Lower leg skin (tissue), 3 donors: ENCODE measurements around the gene IL36A.

Source experiments
- CTCF ChIP-seq, 3 donors: fragments of 450-650 bp; IDR thresholded peaks; one replicate each; pipeline ENCODE4 v1.5.1; 2016; ENCODE audit warnings: antibody characterized with exemption in 3 of 3, mild to moderate bottlenecking in 3 of 3, moderate library complexity in 2 of 3
- POLR2A ChIP-seq, 2 donors: fragments of 450-650 bp; IDR thresholded peaks; one replicate each; pipeline ENCODE4 v1.6.1; 2016 to 2017; ENCODE audit warnings: antibody characterized with exemption in 2 of 2, mild to moderate bottlenecking in 1 of 2, moderate library complexity in 1 of 2

DNA sequence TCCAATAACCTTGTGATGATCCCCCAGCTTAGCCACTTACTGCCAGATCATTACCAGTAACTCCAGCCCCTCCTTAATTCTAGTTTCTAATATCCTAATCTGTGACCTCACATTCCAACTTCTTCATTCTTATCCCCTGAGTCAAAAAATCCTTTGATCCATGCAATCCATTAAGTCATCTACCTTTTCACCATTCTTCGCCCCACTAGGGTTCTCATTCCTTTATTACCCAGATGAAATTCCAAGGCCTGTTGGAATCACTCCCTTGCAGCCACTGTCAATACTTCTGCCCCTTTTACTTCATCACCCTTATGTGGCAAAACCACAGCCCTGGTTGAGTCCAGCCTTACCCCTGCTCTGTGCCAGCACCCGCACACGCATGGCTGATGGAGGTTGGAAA, 47.7 kb upstream of the IL36A start:
- no peak for TF ChIP-seq POLR2A (IDR thresholded peaks at IDR 0.05)
- no peak for TF ChIP-seq CTCF (IDR thresholded peaks at IDR 0.05)
